Mucosa of rectum (tissue), 2 donors: ENCODE data around the gene AGBL1.

ENCODE experiments used
- H3K27ac ChIP-seq, 2 donors: one replicate each; pipeline ENCODE4 v1.7.0; 2013; ENCODE audit warnings: inconsistent platforms in 2 of 2, low read depth in 2 of 2, low read length in 2 of 2
- H3K27me3 ChIP-seq, 2 donors: one replicate each; pipeline ENCODE4 v1.7.0; 2013; ENCODE audit warnings: low read length in 2 of 2; ENCODE audit not compliant: control insufficient read depth in 2 of 2, insufficient read depth in 2 of 2
- H3K36me3 ChIP-seq, 2 donors: one replicate each; pipeline ENCODE4 v1.7.0; 2013; ENCODE audit warnings: low read length in 2 of 2; ENCODE audit not compliant: control insufficient read depth in 2 of 2, insufficient read depth in 2 of 2
- H3K4me1 ChIP-seq, 2 donors: one replicate each; pipeline ENCODE4 v1.7.0; 2013; ENCODE audit warnings: low read length in 2 of 2, mild to moderate bottlenecking in 1 of 2; ENCODE audit not compliant: control insufficient read depth in 2 of 2, insufficient read depth in 2 of 2
- H3K4me3 ChIP-seq, 2 donors: one replicate each; pipeline ENCODE4 v1.7.0; 2013; ENCODE audit warnings: low read length in 2 of 2
- H3K9ac ChIP-seq, 2 donors: one replicate each; pipeline ENCODE4 v1.7.0; 2013; ENCODE audit warnings: low read length in 2 of 2, low read depth in 1 of 2, mild to moderate bottlenecking in 1 of 2
- H3K9me3 ChIP-seq, 2 donors: one replicate each; pipeline ENCODE4 v1.7.0; 2013; ENCODE audit warnings: low read length in 2 of 2; ENCODE audit not compliant: control insufficient read depth in 2 of 2
- donor health status: healthy.
- donor health status: Normal muscosa, but diverticular disease.

Gene AGBL1

DNA sequence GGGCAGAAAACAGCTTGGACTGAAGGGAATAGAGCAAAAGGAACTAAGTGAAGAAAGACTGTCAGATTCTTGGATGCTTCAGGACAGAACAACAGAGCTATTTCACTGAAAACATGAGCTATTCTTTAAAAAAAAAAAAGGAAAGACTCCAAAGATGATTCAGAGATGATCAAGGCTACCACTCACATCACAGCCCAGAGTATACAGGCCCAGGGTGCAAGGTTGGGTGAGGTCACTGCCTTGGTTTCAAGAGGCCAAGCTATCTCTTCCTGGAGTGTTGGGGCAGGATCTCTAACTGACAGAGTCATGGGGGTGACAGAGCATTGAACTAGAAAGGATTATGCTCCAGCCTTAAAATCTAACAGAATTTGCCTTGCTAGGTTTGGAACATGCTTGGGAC lies 118.1 kb downstream of the AGBL1 start:
- H3K36me3 ChIP-seq = no peaks in the 10 kb centered on the region
- H3K9ac ChIP-seq = no peak overlapping the region
- H3K27me3 ChIP-seq = no peaks in the 10 kb centered on the region
- H3K4me3 ChIP-seq = no peak overlapping the region
- H3K27ac ChIP-seq = no peak overlapping the region
- no peaks in the 10 kb centered on the region for H3K4me1 ChIP-seq
- no peaks in the 10 kb centered on the region for H3K9me3 ChIP-seq

- H3K4me3 ChIP-seq = no peak overlapping the region
- H3K4me1 ChIP-seq = no peaks in the 10 kb centered on the region
- H3K27ac ChIP-seq = no peak overlapping the region
- H3K9ac ChIP-seq = no peak overlapping the region
- H3K27me3 ChIP-seq = no peaks in the 10 kb centered on the region
- no peaks in the 10 kb centered on the region for H3K9me3 ChIP-seq
- no peaks in the 10 kb centered on the region for H3K36me3 ChIP-seq
Measured at GRCh38 chr15:86199467-86200145, 119.9 kb downstream of the AGBL1 start.

DNA sequence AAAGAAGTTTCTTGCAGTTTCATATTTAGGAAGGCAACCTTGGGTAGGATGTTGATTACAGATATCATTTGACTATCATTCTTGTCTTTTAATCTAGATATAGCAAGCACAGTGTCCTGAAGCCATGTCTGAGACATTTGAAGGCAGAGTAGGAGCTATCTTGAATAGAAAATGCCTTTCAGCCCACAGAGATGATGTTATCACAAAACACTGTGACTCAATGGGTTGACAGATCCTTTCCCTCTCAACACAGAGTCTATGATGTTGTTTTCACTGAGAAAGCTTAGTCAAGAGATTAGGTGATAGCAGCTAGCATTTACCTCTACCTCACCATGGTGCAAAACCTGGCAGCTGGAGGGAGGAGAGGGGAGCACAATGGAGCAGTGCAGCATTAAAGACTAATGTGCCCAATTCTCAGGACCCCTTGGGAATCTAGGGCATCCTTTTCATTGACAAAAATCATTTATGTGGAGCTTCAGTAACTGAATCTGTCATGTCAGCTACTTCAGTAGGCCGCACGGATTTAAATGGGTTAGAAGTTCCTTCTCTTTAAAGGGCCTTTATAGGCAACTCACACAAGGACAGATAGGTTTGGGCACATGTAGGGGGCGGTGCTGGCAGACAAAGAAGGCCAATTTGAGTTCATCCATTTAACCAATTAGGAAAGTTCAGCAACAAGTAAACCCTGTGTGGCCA lies 121.8 kb downstream of the AGBL1 start:
- Histone ChIP-seq H3K4me3 (no peak overlapping the region), H3K27me3 (no peaks in the 10 kb centered on the region), H3K9me3 (no peaks in the 10 kb centered on the region), H3K4me1 (no peaks in the 10 kb centered on the region), H3K27ac (no peak overlapping the region), H3K9ac (no peak overlapping the region), H3K36me3 (no peaks in the 10 kb centered on the region)

GRCh38 chr15:86203462-86203861 lies 123.8 kb downstream of the AGBL1 start:
- Histone ChIP-seq H3K9me3 (no peaks in the 10 kb centered on the region), H3K27me3 (no peaks in the 10 kb centered on the region), H3K9ac (no peak overlapping the region), H3K36me3 (no peaks in the 10 kb centered on the region), H3K27ac (no peak overlapping the region), H3K4me3 (no peak overlapping the region), H3K4me1 (no peaks in the 10 kb centered on the region)

GRCh38 chr15:86205096-86205495 lies 125.4 kb downstream of the AGBL1 start:
- Histone ChIP-seq H3K36me3 (no peaks in the 10 kb centered on the region), H3K4me3 (no peak overlapping the region), H3K4me1 (no peaks in the 10 kb centered on the region), H3K9me3 (no peaks in the 10 kb centered on the region), H3K9ac (no peak overlapping the region), H3K27ac (no peak overlapping the region), H3K27me3 (no peaks in the 10 kb centered on the region)

DNA sequence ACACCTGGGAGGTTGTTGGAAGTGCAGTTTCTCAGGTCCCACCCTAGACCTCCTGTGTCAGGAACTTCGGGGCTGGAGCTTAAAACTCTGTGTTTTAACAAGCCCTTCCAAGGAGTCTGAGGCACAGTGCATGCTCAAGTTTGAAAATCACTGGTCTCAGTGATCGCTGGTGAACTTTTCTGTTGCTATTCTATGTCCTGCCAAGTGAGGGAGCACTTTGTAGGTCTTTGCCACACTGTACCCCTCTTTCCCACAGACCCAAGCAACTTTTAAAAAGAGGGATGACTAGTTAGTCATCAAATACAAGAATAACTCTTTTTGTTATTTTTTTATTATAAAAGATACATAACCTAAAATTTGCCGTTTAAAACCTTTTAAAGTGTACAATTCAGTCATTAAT lies 133.7 kb downstream of the AGBL1 start:
- Histone ChIP-seq H3K9ac (no peak overlapping the region), H3K36me3 (no peaks in the 10 kb centered on the region), H3K27me3 (no peaks in the 10 kb centered on the region), H3K4me1 (no peaks in the 10 kb centered on the region), H3K4me3 (no peak overlapping the region), H3K27ac (no peak overlapping the region), H3K9me3 (no peaks in the 10 kb centered on the region)

GRCh38 chr15:86213888-86214287 lies 134.2 kb downstream of the AGBL1 start:
- no peaks in the 10 kb centered on the region for H3K9me3 ChIP-seq

DNA sequence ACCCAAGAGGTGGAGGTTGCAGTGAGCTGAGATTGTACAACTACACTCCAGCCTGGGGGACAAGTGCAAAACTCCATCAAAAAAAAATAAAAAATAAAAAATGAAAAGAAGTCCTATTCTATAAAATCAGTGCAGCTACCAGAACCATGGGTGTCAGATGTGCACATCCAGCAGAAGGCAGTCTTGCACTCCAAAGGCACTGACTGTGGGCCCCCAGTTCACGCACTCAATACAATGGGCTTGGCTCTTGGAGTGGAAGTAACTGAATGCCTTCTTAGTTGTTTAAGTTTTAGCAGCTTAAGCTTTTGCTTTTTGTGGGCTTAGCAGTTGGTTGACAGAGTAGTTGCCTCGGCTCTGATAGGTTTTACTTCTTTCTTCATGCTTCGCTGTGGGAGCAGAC lies 141.4 kb downstream of the AGBL1 start:
- no peaks in the 10 kb centered on the region for H3K36me3 ChIP-seq
- no peak overlapping the region for H3K9ac ChIP-seq
- H3K4me3 ChIP-seq = no peak overlapping the region
- no peaks in the 10 kb centered on the region for H3K27me3 ChIP-seq
- H3K27ac ChIP-seq = no peak overlapping the region
- H3K4me1 ChIP-seq = no peaks in the 10 kb centered on the region
- no peaks in the 10 kb centered on the region for H3K9me3 ChIP-seq

More at GRCh38 chr15:86213888-86214287, 134.2 kb downstream of the AGBL1 start:
- H3K27me3 ChIP-seq = no peaks in the 10 kb centered on the region
- no peaks in the 10 kb centered on the region for H3K4me1 ChIP-seq
- H3K9ac ChIP-seq = no peak overlapping the region
- H3K4me3 ChIP-seq = no peak overlapping the region
- no peaks in the 10 kb centered on the region for H3K36me3 ChIP-seq
- no peak overlapping the region for H3K27ac ChIP-seq

GRCh38 chr15:86229306-86229705 lies 149.6 kb downstream of the AGBL1 start:
- Histone ChIP-seq H3K4me1 (no peaks in the 10 kb centered on the region), H3K4me3 (no peak overlapping the region), H3K27me3 (peaks cover 3% of the 10 kb centered on the region in 2 donors), H3K9ac (no peak overlapping the region), H3K9me3 (no peaks in the 10 kb centered on the region), H3K36me3 (no peaks in the 10 kb centered on the region), H3K27ac (no peak overlapping the region)

DNA sequence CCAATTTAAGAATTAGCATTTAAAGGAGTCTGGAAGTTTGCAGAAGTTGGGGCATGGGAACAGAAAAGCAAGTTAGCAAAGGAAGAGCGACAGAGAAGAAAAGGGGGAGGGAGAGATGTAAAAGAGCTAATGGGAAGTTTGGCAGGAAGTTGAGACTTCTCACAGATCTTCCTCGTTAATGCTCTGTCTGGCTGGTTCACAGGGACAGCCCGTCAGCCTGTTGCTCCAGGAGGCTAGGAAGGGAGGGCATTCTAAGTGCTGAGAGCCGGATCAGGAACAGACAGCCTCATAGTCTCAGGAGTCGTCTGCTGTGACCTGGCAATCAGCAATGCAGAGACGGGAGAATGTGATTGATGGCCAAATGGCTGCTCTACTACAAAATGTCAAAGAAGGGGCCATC lies 150.3 kb downstream of the AGBL1 start:
- H3K4me1 ChIP-seq = no peaks in the 10 kb centered on the region
- H3K9me3 ChIP-seq = no peaks in the 10 kb centered on the region
- no peak overlapping the region for H3K9ac ChIP-seq
- H3K36me3 ChIP-seq = no peaks in the 10 kb centered on the region
- no peak overlapping the region for H3K27ac ChIP-seq
- no peak overlapping the region for H3K4me3 ChIP-seq
- H3K27me3 ChIP-seq = peaks cover 3% of the 10 kb centered on the region in 2 donors
